ENCODE data around the gene MCM3.

Gene MCM3

DNA sequence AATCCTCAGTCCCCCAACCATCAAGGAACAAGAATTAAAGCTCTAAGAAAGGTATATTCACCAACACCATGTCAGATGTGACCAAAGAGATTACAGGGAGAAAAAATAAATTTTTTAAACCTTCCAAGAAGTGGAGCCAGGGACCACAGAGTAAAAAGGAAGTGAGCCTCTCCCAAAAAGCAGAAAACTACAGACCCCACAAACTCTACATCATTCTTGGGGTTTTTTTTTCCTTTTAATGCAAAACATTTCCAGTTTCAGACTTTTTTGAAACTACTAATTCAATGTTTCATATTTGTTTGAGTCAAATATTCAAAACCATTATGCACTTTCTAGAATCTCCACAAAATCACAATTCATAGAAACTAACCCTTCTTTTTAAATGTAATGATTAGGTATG, 33.4 kb downstream of the MCM3 start:
- DNase-seq (ENCODE audit: low spot score): no peak

DNA sequence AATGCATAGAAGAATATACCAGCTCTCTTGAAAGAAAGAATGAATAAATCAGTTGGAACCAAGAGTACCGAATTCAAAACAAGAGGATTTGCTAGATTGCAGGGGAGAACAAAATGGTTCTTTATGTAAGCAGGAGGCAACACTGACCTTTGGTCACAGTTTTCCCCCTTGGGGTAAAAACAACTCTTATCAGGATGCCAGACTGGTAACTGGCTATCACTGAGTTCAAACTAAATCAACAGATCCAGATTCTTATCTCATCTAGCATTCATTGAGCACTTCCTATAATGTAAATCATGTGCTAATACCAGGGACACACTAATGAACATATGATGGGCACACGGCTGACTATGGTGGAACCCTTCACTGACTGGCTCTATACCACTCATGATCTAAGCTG, 35.5 kb downstream of the MCM3 start:
- no peak for DNase-seq (ENCODE audit: low spot score)

DNA sequence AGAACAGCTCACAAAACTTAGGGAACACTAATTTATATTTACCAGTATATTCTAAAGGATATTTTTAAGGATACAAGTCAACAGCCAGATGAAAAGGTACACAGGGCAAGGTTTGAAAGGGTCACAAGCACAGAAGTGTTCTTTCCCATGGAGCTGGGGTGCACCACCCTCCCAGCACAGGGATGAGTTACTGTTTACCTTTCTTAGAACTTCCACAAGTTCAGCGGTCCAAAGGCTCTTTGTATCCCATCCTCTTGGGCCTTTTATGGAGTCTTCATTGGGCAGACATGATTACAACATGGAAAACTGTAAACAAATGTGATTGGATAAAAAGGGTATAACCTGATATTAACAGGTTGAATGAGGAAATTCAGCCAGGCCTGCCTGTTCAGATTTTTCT, 39.1 kb downstream of the MCM3 start:
- DNase-seq (ENCODE audit: low spot score): no peak

DNA sequence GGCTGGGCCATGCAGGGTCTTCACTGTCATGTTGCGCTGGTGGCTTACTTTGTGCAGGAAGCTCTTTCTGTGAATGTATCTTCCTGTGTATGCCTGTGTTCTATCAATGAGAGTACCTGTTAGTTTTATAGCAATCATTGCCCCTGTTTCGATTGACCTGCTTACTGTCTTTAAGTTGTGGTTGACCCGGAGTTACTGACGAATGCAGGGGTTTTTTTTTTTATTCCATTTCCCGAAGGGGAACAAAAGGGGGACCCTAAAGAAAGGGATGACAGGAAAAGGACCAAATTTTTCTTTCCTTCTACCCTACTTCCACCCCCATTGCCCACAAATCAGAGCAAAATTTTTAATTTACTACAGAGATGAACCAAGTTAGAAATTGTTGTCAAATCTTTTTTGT, 40.1 kb downstream of the MCM3 start, which contains the start of gene IL17F:
TSS of gene IL17F (minus strand) at position 101 of the 400 bp plus-strand sequence. CDS start at position 30, 71 bp downstream.
- no peak for DNase-seq (ENCODE audit: low spot score)

DNA sequence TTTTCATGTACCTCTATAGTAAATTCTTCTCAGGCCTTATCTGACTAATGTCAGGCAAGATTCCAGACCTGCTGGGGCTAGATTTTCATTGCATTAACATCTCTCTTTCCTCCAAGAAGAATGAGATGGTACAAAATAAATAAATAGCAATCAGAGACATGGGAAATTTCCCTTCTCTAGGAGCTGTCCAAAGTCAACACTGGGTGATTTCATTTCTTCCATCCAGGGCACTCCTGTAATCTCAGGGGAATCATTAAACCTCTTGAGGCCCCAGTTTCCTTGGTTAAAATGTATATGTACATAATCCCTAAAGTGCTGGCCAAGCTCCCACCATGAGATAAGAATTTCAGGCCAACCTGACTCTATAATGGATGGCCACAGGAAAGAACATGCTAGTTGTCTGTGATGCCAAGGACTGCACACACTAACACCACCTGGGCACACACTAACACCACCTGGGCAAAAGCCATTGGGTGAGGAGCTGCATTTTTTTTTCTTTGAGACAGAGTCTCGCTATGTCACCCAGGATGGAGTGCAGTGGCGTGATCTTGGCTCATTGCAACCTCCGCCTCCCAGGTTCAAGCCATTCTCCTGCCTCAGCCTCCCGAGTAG, 41.2 kb downstream of the MCM3 start:
- DNase-seq (ENCODE audit: low spot score): no peak

DNA sequence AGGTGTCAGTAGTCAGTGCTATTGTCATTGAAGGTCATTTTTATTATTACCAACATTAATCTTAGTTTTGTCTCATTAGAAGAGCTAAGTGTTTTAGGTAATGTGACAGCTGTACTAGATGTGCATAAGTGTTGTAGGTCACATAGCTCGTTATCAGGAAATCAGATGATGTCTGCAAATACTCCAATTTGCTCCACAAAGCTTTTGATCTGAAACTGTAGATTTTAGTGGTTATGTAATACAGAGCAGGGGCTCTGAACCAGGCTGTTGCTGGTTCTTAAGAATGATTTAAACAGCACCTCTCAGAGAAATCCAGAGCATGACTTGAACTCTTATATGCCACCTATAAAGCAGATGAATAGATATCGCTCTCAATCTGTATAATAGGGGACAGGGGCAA, 42.7 kb downstream of the MCM3 start:
- DNase-seq (ENCODE audit: low spot score): no peak

DNA sequence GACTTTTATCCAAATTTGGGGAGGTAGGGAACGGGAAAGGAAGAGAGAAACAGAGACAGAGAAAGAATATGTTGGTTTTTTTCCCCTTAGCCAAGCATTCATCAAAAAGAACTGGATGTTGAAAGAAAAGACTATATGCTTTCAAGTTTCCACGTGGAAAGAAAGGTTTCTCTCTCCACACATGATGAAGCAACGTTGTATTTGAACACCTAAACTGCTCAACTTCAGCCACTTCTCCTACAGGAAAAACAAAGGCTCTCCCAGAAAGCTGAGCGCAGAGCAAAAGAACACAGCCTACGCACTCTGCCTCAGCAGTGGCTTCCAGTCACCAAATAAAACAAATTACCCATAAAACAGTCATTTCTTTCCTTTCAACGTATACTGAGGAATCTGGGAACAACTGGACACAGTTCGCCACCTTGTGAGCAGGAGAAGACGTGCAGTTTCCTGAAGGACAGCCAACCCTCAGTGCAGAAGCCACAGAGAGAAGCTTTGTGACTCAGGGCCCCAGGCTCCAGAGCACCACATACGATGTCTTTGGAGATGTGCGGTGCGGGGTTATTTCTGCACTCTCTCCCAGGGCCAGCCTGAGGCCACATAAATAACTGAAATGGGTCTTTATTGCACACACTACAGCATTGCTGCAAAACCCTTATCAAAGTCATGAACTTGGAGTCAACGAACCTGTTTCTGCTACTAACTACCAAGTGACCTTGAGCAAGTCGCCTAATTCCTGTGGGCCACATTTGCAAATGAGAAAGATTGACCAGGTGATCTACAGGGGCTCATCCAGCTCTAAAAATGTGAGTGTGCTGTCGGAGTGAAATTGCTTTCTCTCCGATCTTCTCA, 50.3 kb downstream of the MCM3 start:
- DNase-seq (ENCODE audit: low spot score): no peak

DNA sequence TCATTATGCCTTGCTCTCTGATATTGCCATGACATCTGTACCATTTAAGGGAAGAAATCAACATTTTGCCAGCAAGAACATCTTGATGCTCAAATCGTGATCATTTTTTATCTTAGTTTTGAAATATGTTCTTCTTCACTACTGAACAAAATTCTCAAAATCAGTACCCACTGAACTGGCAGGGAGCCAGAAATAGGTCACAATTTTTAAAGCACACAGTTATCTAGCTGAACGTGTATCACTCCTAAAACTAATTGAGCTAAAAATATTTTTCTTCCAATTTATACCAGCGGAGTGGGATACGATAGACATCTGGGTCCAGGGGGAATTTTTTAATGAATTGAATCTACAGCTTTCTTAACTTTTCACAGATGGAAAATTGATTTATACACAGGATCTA, 51.5 kb downstream of the MCM3 start:
- no peak for DNase-seq (ENCODE audit: low spot score)

DNA sequence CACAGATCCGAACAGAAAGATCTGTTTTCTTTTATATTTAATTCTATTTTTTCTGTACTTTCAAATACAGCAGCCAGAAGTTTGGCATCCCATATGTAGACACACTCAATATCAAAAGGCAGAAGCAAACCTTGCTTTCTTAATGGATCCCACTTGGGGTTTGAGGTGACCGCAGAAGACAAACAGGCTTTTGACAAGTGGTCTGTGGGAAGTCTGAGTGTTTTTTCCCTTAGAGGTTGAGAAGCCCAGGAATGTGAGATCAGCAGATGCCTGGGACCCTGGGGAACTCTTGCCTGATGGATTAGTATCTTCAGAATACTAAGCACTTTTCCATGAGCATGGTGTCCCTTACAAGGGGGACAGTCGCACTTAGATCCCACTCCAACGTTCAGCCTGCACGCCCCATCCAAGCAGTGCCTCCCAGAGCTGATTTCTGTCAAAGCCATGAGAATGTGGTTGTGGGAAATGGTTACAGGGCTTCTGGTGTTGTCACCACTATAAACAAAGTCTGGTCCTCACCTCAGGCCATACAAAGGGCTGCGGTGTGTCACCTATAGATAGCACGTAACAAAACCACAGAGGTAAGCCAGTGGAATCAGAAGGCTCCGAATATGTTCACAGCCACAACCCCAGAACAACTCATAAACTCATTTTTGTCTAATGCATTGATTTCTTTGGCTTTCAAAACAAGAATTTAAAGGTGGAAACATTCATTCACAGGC, 53.0 kb downstream of the MCM3 start:
- no peak for DNase-seq (ENCODE audit: low spot score)

DNA sequence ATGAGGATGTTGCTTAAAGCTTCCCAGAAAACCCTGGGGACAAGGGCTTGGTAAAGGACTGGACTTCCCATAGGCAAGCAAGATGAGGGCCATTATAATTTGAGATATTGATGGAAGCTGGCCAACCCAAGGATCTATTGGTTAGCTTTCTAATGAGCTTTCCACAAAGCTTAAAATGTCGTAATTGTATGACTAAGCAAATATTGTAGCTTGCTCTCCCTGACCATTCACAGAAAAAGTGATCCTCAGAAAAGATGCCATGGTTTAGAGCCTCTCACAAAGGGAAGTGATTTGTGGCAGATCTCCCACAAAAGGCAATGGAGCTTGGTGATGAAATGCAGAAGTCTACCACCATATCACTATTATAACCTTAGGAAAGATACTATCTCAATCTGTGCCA, 53.9 kb downstream of the MCM3 start:
- no peak for DNase-seq (ENCODE audit: low spot score)

DNA sequence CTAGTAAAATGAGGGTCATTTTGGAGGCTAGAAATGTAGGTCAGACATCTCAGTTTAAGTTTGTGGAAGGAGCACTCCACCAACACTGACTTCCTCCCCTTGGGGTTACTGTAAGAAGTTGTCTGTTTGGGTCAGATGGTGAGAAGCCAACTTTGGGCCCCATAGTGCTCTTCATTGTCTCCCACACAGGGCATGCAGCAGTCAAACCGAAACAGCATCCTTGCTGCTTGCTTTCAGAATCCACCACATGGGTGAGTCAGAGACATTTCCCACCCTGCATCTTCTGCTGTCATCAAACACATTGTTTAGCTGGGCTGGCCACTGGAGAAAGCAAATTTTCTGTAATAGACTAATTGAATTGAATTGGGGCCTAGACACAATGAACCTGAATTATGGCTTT, 57.0 kb downstream of the MCM3 start:
- DNase-seq (ENCODE audit: low spot score): no peak

DNA sequence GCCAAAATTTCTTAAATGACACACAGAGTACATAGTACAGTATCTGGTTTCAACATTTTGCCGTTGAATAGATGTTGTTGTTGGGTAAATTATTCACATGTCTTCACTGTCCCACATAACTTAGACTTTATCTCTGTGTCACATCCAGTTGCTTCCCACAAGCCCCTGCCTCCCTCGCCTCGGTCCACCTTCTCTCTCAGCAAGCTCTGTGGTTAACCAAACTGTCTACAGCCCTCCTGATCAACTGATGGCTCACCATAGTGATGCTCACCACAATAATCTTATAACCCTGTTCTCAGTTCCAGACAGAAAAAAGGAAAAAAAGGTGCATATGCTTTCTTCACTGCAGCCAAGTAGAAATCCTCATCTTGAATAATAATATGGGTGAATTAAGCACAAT, 63.2 kb downstream of the MCM3 start:
- DNase-seq (ENCODE audit: low spot score): no peak

DNA sequence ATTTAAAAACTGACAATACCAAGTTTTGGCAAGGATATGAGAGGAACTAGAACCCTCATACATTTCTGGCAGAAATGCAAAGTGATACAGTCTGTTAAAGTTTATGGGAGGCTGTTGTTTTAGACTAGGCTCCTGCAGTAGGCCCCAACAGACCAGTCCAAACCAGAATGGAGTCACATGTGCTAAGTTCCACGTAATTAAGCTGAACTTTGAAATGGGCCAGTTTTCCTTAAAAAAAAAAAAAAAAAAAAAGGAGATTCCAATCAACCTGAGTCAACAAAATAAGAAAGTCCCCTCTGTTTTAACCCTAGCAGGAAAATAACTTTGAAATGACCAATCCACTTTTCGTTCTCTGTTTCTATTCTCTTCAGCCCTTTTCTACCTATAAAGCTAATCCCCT, 66.8 kb downstream of the MCM3 start:
- no peak for DNase-seq (ENCODE audit: low spot score)

DNA sequence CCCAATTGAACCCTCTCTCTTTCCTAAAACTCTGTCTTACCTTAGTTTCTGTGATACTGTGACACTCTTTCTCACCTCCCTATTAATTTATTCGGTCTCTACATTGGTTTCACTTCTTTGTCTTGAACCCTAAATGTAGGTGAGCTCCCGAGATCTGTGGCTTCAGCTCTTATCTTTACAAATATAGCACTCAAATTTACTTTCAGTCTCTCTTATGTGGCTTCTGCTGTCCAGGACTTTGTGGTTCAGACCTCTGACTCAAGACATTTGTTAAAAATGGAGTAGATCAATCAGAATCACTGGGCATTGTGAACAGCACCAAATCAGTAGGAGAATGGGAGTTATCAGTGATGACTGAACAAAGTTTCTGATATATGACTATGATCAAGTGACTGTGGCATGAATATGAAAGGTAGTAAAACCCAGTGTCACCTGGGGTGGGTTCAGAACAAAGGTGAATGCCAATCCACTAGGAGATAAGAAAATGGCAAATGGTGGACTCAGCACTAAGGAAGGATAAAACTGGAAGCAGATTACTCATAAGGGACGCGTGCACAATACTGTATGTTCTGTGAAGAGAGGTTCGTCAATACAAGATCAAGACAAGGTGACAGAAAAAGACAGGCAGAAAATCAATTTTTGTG, 67.5 kb downstream of the MCM3 start:
- DNase-seq (ENCODE audit: low spot score): no peak

DNA sequence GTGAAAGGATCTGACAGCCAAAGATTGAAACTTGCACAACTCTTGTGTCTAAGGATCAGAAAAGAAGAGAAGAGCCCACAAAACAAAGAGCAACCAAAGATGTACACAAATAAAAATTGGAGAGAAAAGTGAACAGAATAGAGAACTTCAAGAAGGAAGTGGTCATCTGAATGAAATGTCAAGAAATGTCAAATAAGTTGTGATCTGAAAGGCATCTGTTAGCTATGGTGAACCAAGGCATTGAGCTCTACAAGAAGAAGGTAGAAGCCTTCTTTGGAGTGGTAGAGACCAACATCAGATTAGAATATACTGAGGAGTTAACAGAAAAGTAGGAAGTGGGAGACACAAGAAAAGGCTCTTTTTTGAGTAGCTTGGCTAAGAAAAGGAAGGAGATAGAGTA, 68.8 kb downstream of the MCM3 start:
- no peak for DNase-seq (ENCODE audit: low spot score)

All from globus pallidus (tissue), 1 donor.